HG02981 (cell line): ENCODE measurements around the gene SMAD1.

Experiments used
- ATAC-seq: cut with Tn5 transposase; IDR thresholded peaks from one replicate; pipeline ENCODE4 v1.9.1; 2021; ENCODE audit warnings: mild to moderate bottlenecking, moderate library complexity; ENCODE audit not compliant: unreplicated experiment

Gene SMAD1

GRCh38 chr4:145481164-145481941 is at the start of gene SMAD1:
SMAD1 (plus strand) TSS chr4:145481853; CDS start chr4:145514614, 32,761 bp downstream.
- peak; percentile 53 for ATAC-seq

- no peak for ATAC-seq
These were observed 48.0 kb upstream of the SMAD1 start for GRCh38 chr4:145433684-145434083.

- ATAC-seq: no peak
These were observed 46.0 kb upstream of the SMAD1 start for GRCh38 chr4:145435646-145436045.

GRCh38 chr4:145436114-145436513 is 45.5 kb upstream of the SMAD1 start:
- no peak for ATAC-seq

DNA sequence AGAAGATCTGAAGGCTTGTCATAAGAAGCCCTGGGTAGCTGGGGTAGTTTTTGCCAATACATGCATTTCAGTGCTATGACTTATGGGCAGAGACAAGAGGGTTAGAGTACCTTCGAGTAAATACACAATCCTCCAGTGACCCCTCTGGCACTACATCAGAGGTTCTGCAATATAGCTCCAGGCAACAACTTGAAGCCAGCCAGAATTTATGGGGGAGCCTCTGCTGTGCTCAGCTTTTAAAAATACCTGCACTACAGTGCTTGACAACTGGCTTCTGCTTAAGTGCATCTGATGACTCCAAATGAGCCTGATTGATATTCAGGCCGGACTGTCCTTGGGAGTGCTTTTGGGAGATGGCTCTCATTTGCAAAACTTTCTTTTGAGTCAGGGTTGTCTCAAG is 44.9 kb upstream of the SMAD1 start:
- no peak for ATAC-seq

GRCh38 chr4:145437466-145437865 is 44.2 kb upstream of the SMAD1 start:
- ATAC-seq: no peak

GRCh38 chr4:145438298-145438697 is 43.4 kb upstream of the SMAD1 start:
- ATAC-seq: no peak

- ATAC-seq: no peak
These were observed 41.2 kb upstream of the SMAD1 start for GRCh38 chr4:145440292-145441007.

DNA sequence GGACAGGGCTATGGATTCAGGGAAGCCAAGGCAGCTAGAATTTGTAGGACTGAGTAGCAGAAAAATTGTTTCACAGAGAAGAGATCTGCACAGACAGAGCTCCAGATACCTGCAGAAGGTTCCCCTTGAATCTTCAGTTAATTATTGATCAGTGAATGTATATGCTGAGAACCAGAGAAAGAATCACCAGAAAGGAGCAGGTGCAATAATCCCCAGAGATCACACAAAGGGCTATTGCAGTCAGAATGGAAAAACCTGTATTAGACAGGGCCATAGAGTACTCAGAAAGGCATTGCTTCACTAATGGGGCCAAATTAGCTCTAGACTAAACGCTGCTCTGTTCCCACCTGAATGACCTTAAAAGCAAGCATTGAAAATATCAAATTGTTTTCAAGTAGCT is 35.5 kb upstream of the SMAD1 start:
- peak; percentile 81 for ATAC-seq

DNA sequence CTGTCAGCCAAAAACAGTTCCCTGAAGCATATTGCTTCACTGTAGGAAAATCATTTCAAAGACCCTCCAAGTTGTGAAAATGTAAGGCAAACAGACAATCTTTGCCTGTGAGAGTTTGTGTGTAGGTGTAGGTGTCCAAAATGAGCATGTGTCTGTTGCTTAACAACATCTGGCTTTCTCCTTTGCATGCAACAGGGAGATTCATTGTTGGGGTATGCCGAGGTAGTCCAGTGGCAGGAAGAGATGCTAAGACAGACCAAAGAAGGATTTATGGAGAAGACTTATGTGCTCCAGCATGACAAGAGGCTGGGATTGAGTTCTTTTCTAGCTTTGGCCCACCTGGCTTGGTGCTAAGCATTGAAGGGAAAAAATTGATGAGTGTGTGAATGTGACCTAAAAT is 29.8 kb upstream of the SMAD1 start:
- ATAC-seq: no peak

GRCh38 chr4:145452447-145453162 is 29.0 kb upstream of the SMAD1 start:
- no peak for ATAC-seq

DNA sequence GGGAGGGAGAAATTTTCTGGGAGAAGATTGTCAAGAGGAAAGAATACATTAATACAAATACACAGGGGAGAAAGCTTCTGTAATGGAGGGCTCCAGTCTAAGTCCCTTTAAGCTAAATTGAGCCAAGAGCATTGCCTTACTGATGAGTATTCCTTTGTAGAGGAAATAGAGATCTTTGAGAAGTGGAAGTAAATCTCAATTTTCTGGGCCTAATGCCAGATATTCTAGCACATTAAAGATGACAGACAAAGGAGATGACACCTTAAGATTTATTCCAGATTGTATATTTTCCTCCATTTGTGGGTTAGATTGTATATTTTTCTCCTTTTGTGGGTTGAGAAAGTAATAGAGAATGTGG is 28.5 kb upstream of the SMAD1 start:
- ATAC-seq: no peak

DNA sequence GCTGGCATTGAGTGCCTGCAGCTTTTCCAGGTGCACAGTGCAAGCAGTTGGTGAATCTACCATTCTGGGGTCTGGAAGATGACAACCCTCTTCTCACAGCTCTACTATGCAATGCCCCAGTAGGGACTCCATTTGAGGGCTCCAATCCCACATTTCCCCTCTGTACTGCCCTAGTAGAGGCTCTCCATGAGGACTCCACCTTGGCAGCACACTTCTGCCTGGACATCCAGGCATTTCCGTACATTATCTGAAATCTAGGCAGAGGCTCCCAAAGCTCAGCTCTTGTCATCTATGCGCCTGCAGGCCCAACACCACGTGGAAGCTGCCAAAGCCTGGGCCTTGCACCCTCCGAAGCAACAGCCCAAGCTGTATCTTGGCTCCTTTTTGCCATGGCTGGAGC is 8.4 kb upstream of the SMAD1 start:
- no peak for ATAC-seq

GRCh38 chr4:145480257-145480656 is 1.4 kb upstream of the SMAD1 start:
- ATAC-seq: no peak

GRCh38 chr4:145481942-145482208 is 222 bp downstream of the SMAD1 start:
- ATAC-seq: no peak

GRCh38 chr4:145482209-145483037 is 770 bp downstream of the SMAD1 start:
- peak; percentile 29 for ATAC-seq

DNA sequence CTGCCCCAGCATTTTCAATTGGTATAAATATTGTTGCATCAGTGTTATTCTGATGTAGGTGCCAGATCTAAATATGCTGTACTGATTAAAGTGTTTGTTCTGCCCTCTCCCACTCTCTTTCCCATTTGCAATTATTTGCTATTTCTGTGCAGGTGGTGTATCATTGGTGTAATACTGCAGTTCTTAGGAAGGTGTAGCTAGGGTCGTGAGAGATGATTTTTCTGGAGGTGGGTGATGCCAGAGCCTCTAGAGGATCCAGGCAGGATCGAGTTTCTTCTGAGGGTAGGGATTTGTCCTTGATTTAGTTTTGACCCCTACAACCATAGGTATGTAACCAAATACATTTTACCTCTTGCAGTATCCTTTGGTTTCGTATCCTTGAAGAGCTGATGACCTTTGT is 1.9 kb downstream of the SMAD1 start:
- ATAC-seq: no peak

DNA sequence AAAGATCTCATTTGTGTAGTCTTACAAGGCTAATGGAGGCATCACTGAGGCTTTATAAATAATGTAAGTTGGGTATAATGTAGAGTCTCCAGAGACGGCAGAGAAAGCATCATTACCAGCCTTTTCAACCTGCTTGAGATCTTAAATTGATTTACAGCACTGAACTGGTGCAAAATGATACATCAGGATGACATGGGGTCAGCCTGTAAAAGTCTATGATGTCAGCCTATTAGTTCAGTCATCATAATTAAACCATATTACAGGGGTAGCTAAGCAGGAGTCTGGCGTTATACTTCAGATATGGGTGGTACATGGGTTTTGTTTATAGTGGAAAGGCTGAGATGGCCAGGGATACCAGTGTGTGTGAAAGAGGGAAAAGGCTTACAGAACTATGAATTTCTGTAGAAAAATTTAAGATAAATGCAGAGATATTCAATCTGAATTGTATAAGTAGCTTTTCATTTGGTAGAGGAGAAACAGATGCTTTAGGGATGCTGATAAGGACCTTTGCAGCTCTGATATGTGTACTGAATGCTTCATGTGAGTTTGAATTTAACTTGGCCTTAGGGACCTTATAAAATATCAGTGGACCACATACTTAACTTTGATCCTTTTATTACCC is 2.7 kb downstream of the SMAD1 start:
- ATAC-seq: no peak

GRCh38 chr4:145485120-145485519 is 3.5 kb downstream of the SMAD1 start:
- no peak for ATAC-seq

DNA sequence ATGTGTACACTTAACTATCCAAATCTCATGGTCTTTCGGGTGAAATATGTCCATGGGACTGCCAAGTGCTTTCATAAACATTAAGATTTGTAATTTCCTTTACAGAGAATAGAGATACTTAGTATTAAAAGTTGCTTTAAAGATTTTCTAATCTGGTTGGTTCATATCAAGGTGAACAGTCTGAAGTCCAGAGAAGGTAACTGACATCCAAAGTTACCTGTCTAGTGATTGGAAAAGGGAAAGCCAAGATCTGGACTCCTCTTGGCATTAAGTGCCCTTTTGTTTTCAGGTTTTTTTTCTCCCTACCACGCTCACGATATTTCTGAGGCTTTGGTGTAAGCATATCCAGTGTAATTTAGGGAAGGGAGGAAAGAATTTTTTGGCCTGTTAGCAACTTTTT is 5.0 kb downstream of the SMAD1 start:
- no peak for ATAC-seq

GRCh38 chr4:145487631-145488030 is 6.0 kb downstream of the SMAD1 start:
- ATAC-seq: peak; percentile 96
